ENCODE measurements around the gene KCNH1. TPM values are rescaled to one million over a fixed set of nuclear protein-coding genes. Genes with fewer than 3 reads are reported as not detected.

The KCNH1 gene
- total and polyA plus RNA-seq, 10 of the 15 experiments (the other 5 are each of a cell fraction or from before 2014, with no cell fraction given): 0.02 to 0.04 (median 0.04) TPM; not detected in 7

DNA sequence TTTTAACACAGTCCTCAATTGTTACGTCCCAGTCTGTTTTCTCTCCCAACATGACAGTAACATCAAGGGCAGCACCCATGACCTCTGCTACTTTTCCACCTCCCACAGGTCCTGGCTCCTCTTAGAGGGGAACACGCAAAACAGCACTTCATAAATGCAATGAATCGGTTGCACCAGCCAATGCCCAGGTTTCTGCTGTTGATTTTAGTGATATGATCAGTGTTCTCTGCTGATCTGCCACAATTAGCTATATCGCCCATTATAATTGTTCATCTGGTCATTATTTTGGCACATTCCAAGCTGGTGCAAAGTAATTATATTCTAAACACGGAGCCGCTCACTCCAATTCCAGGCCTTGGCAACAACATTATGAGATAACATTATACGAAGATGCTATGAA, 184.5 kb downstream of the KCNH1 start:
- no peak for FAIRE-seq
- POLR2A ChIA-PET: no interaction called here
- TF ChIP-seq NBN (IDR thresholded peaks at IDR 0.05): no peak

DNA sequence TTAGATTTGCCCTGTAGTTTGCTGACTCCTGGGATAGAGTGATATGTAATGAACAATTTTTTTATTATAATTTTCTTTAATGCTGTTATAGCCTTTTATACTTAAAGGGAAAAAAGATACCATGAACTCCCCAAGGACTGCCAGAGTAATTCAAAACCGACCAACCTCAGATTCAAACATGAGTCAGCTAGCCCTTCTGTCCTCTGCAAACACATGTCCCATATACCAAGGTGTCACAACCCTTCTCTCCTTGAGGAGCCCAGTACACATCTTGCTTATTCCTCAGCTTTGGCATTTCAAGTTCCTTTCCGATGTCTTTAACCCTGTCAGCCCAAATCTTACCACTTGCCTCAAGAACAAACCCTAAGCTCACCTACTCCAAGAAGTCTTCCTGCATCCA, 184.9 kb downstream of the KCNH1 start:
- Histone ChIP-seq H3K79me2 (ENCODE audit: control insufficient read depth, insufficient read depth, low read length) (no peaks in the 10 kb centered on the region), H3K27me3 (replicated peaks in 1 of 2; ENCODE audit: control insufficient read depth in 2 of 2, insufficient read depth in 2 of 2, low read length in 1 of 2) (no peaks in the 10 kb centered on the region), H3K9ac (ENCODE audit: control insufficient read depth, insufficient read depth, low read length) (no peak overlapping the region), H4K20me1 (ENCODE audit: control insufficient read depth, insufficient read depth) (no peaks in the 10 kb centered on the region), H3K4me3 (no peak overlapping the region), H2AFZ (ENCODE audit: control insufficient read depth, low read depth, low read length) (no peak overlapping the region), H3K9me3 (replicated peaks; ENCODE audit: control insufficient read depth, insufficient read depth, low read length) (no peaks in the 10 kb centered on the region), H3K4me2 (ENCODE audit: control insufficient read depth, insufficient read depth) (no peak overlapping the region), H3K4me1 (ENCODE audit: control insufficient read depth, insufficient read depth, low read length) (no peaks in the 10 kb centered on the region), H3K27ac (ENCODE audit: control insufficient read depth, insufficient read depth) (no peak overlapping the region), H3K36me3 (ENCODE audit: control insufficient read depth in 2 of 2, insufficient read depth in 2 of 2, low read length in 1 of 2) (no peaks in the 10 kb centered on the region)
- intact Hi-C loops (cut with micrococcal nuclease; ENCODE audit: unreplicated experiment): loop anchor here (2.0 kb wide), 1 partner anchor 500 kb away; no protein-coding TSS in a partner anchor
- in situ Hi-C loops (cut with MboI): loop anchor here (25.0 kb wide), 1 partner anchor 362 kb away; no protein-coding TSS in a partner anchor
- SMC1A ChIA-PET (ENCODE audit: uncharacterized antibody, unreplicated experiment): interaction anchor here (0.8 to 2.0 kb wide), 3 partner anchors 52 to 502 kb away, joined by 3 to 11 read pairs (median 6); no protein-coding TSS in a partner anchor
- RAD21 ChIA-PET (ENCODE audit: unreplicated experiment): interaction anchor here (0.6 to 1.4 kb wide), 5 partner anchors 186 to 638 kb away, joined by 3 to 5 read pairs (median 4); no protein-coding TSS in a partner anchor
- POLR2A ChIA-PET: no interaction called here
- CTCF ChIA-PET: interaction anchor here (1.0 to 2.8 kb wide), 11 partner anchors 9 to 542 kb away, joined by 3 to 14 read pairs (median 5); no protein-coding TSS in a partner anchor
- WGBS (ENCODE audit: insufficient coverage, insufficient replicate concordance, low lambda C conversion rate, missing lambda C conversion rate): 15% methylated on average over 2 of the region's 2 CpGs
- ATAC-seq (no peak), FAIRE-seq (no peak), DNase-seq (ENCODE audit: low read depth, low spot score) (no peak)
- no TSS peak for BruUV-seq (replicated peaks)
- TF ChIP-seq, protein P1, sequence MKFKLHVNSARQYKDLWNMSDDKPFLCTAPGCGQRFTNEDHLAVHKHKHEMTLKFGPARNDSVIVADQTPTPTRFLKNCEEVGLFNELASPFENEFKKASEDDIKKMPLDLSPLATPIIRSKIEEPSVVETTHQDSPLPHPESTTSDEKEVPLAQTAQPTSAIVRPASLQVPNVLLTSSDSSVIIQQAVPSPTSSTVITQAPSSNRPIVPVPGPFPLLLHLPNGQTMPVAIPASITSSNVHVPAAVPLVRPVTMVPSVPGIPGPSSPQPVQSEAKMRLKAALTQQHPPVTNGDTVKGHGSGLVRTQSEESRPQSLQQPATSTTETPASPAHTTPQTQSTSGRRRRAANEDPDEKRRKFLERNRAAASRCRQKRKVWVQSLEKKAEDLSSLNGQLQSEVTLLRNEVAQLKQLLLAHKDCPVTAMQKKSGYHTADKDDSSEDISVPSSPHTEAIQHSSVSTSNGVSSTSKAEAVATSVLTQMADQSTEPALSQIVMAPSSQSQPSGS (IDR thresholded peaks at IDR 0.05; ENCODE audit: low read length): no peak
- TF ChIP-seq IKZF1 (conservative IDR thresholded peaks at IDR 0.05): no peak
- TF ChIP-seq IRF4 (IDR thresholded peaks at IDR 0.05; ENCODE audit: low read depth, low read length): no peak
- no peak for TF ChIP-seq GABPA (IDR thresholded peaks at IDR 0.05; ENCODE audit: low read depth)
- TF ChIP-seq YY1 (IDR thresholded peaks at IDR 0.05; ENCODE audit: low read depth, low read length): no peak
- no peak for TF ChIP-seq NRF1 (conservative IDR thresholded peaks at IDR 0.05; ENCODE audit: low read depth, low read length)
- TF ChIP-seq, protein P2, sequence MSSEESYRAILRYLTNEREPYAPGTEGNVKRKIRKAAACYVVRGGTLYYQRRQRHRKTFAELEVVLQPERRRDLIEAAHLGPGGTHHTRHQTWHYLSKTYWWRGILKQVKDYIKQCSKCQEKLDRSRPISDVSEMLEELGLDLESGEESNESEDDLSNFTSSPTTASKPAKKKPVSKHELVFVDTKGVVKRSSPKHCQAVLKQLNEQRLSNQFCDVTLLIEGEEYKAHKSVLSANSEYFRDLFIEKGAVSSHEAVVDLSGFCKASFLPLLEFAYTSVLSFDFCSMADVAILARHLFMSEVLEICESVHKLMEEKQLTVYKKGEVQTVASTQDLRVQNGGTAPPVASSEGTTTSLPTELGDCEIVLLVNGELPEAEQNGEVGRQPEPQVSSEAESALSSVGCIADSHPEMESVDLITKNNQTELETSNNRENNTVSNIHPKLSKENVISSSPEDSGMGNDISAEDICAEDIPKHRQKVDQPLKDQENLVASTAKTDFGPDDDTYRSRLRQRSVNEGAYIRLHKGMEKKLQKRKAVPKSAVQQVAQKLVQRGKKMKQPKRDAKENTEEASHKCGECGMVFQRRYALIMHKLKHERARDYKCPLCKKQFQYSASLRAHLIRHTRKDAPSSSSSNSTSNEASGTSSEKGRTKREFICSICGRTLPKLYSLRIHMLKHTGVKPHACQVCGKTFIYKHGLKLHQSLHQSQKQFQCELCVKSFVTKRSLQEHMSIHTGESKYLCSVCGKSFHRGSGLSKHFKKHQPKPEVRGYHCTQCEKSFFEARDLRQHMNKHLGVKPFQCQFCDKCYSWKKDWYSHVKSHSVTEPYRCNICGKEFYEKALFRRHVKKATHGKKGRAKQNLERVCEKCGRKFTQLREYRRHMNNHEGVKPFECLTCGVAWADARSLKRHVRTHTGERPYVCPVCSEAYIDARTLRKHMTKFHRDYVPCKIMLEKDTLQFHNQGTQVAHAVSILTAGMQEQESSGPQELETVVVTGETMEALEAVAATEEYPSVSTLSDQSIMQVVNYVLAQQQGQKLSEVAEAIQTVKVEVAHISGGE (CRISPR knock-in tag; IDR thresholded peaks at IDR 0.05): no peak
- TF ChIP-seq, protein P3, sequence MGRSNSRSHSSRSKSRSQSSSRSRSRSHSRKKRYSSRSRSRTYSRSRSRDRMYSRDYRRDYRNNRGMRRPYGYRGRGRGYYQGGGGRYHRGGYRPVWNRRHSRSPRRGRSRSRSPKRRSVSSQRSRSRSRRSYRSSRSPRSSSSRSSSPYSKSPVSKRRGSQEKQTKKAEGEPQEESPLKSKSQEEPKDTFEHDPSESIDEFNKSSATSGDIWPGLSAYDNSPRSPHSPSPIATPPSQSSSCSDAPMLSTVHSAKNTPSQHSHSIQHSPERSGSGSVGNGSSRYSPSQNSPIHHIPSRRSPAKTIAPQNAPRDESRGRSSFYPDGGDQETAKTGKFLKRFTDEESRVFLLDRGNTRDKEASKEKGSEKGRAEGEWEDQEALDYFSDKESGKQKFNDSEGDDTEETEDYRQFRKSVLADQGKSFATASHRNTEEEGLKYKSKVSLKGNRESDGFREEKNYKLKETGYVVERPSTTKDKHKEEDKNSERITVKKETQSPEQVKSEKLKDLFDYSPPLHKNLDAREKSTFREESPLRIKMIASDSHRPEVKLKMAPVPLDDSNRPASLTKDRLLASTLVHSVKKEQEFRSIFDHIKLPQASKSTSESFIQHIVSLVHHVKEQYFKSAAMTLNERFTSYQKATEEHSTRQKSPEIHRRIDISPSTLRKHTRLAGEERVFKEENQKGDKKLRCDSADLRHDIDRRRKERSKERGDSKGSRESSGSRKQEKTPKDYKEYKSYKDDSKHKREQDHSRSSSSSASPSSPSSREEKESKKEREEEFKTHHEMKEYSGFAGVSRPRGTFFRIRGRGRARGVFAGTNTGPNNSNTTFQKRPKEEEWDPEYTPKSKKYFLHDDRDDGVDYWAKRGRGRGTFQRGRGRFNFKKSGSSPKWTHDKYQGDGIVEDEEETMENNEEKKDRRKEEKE (IDR thresholded peaks at IDR 0.05): no peak

More for the DNA sequence above, 184.5 kb downstream of the KCNH1 start:
- H3K27me3 ChIP-seq (replicated peaks in 1 of 2; ENCODE audit: control insufficient read depth in 2 of 2, insufficient read depth in 2 of 2, low read length in 1 of 2): no peaks in the 10 kb centered on the region
- DNase-seq (ENCODE audit: low read depth, low spot score) (no peak), ATAC-seq (no peak)
- no TSS peak for BruUV-seq (replicated peaks)
- ChIA-PET CTCF (interaction anchor here (1.0 to 2.8 kb wide), 13 partner anchors 9 to 543 kb away, joined by 3 to 14 read pairs (median 4); no protein-coding TSS in a partner anchor), RAD21 (ENCODE audit: unreplicated experiment) (interaction anchor here (0.6 to 1.4 kb wide), 6 partner anchors 186 to 638 kb away, joined by 3 to 5 read pairs (median 4); no protein-coding TSS in a partner anchor), SMC1A (ENCODE audit: uncharacterized antibody, unreplicated experiment) (interaction anchor here (0.8 to 2.0 kb wide), 4 partner anchors 52 to 503 kb away, joined by 3 to 11 read pairs (median 4); no protein-coding TSS in a partner anchor)
- no peak overlapping the region for H3K9ac ChIP-seq (ENCODE audit: control insufficient read depth, insufficient read depth, low read length)
- no peak overlapping the region for H3K4me2 ChIP-seq (ENCODE audit: control insufficient read depth, insufficient read depth)
- H3K79me2 ChIP-seq (ENCODE audit: control insufficient read depth, insufficient read depth, low read length): no peaks in the 10 kb centered on the region
- WGBS (ENCODE audit: insufficient coverage, insufficient replicate concordance, low lambda C conversion rate, missing lambda C conversion rate): 39% methylated on average over 7 of the region's 7 CpGs
- intact Hi-C loops (cut with micrococcal nuclease; ENCODE audit: unreplicated experiment) (loop anchor here (2.0 kb wide), 1 partner anchor 501 kb away; no protein-coding TSS in a partner anchor), in situ Hi-C loops (cut with MboI) (loop anchor here (25.0 kb wide), 1 partner anchor 362 kb away; no protein-coding TSS in a partner anchor)
- no peak overlapping the region for H3K4me3 ChIP-seq
- H3K9me3 ChIP-seq (replicated peaks; ENCODE audit: control insufficient read depth, insufficient read depth, low read length): no peaks in the 10 kb centered on the region
- H3K27ac ChIP-seq (ENCODE audit: control insufficient read depth, insufficient read depth): no peak overlapping the region
- H4K20me1 ChIP-seq (ENCODE audit: control insufficient read depth, insufficient read depth): no peaks in the 10 kb centered on the region
- no peaks in the 10 kb centered on the region for H3K36me3 ChIP-seq (ENCODE audit: control insufficient read depth in 2 of 2, insufficient read depth in 2 of 2, low read length in 1 of 2)
- no peak overlapping the region for H2AFZ ChIP-seq (ENCODE audit: control insufficient read depth, low read depth, low read length)
- no peaks in the 10 kb centered on the region for H3K4me1 ChIP-seq (ENCODE audit: control insufficient read depth, insufficient read depth, low read length)

Measured in GM12878 (cell line).